Omental fat pad (tissue), 4 donors: ENCODE results near the gene TOGARAM1. TPM values are rescaled to one million over a fixed set of nuclear protein-coding genes. Genes with fewer than 3 reads are reported as not detected.

Experiments
- ATAC-seq: fragments of 150-250 bp; one replicate; pipeline ENCODE4 v1.9.1; 2016; ENCODE audit warnings: mild to moderate bottlenecking, moderate library complexity; ENCODE audit not compliant: low FRiP score
- DNase-seq: peaks from one replicate; pipeline ENCODE4 v3.0.0-alpha.2; 2019; ENCODE audit warnings: low spot score
- CTCF ChIP-seq, 3 donors: fragments of 450-650 bp; IDR thresholded peaks; one replicate each; pipeline ENCODE4 v1.5.1; 2016 to 2017; ENCODE audit warnings: antibody characterized with exemption in 3 of 3, mild to moderate bottlenecking in 3 of 3, moderate library complexity in 2 of 3
- small RNA-seq: library from RNA; depleted of rRNA; stranded (forward); fragments of <200 nt; gene quantifications from one replicate; pipeline ENCODE3, GENCODE V24; 2016
- total RNA-seq, 4 donors: library from RNA; depleted of rRNA; stranded (reverse); fragments of >200 nt; gene quantifications; one replicate each; pipeline ENCODE4 v1.1.0, GENCODE V29; 2016

TOGARAM1 gene
- total RNA-seq, 4 donors from 2014 or later = 12.2 to 25.3 (median 19.3) TPM

GRCh38 chr14:45118594-45118993 lies 156.6 kb downstream of the TOGARAM1 start:
- TF ChIP-seq CTCF (IDR thresholded peaks at IDR 0.05) = no peak
- ATAC-seq = no peak
- no peak for DNase-seq

GRCh38 chr14:45120096-45120495 lies 158.1 kb downstream of the TOGARAM1 start:
- ATAC-seq = no peak

GRCh38 chr14:45123271-45123670 lies 161.3 kb downstream of the TOGARAM1 start:
- DNase-seq = no peak
- no peak for ATAC-seq
- TF ChIP-seq CTCF (IDR thresholded peaks at IDR 0.05) = no peak

More at GRCh38 chr14:45120096-45120495, 158.1 kb downstream of the TOGARAM1 start:
- no peak for DNase-seq
- TF ChIP-seq CTCF (IDR thresholded peaks at IDR 0.05) = no peak

Small RNA genes within 50 kb of the gene (small RNA-seq; reads per million reads assigned to genes)
- gene RF00151 (not detected), gene SNORD127 (13,341 reads per million, percentile 100 among the genes with 10 or more reads in this experiment)

Other genes starting within 250 kb of the TOGARAM1 start
- gene KLHL28, start 243 bp upstream of the TOGARAM1 start, total RNA-seq = 10 to 100 TPM in 2 of 4 donors, 1 to 10 TPM in 2; 7.9 to 11.5 (median 10.2) TPM
- gene PRPF39, start 121.9 kb downstream of the TOGARAM1 start, total RNA-seq = 10 to 100 TPM; 23.1 to 32.2 (median 27.7) TPM
- 10 to 100 TPM; 18.6 to 37.7 (median 23.7) TPM for gene FKBP3, start 172.3 kb downstream of the TOGARAM1 start, total RNA-seq
- gene FANCM, start 173.7 kb downstream of the TOGARAM1 start, total RNA-seq = 10 to 100 TPM in 1 of 4 donors, 1 to 10 TPM in 3; 3.6 to 16.7 (median 4.8) TPM